ENCODE data around the gene DOCK2. TPM values are rescaled to one million over a fixed set of nuclear protein-coding genes. Genes with fewer than 3 reads are reported as not detected.

DOCK2 gene
- total and polyA plus RNA-seq, 9 of the 15 experiments (the other 6 are each of a cell fraction or from before 2014, with no cell fraction given): 4.5 to 42.6 (median 20.5) TPM

DNA sequence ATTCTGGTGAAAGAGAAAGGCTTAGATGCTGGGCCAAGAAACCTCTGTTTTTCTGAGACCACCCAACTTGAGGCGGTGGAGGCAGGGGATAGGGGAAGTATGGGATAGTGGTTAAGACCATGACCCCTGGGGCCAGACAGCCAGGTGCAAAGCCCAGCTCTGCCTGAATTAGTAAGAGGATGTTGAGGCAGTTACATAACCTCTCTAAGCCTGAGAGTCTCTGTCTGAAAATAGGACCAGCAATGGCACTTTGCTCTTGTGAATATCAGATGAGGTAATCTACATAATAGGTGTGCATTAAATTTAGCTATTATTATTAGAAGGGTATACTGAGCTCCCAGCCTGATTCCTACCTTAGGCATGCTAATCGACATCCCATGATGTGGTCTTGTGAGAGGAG is 68.2 kb downstream of the DOCK2 start:
- FAIRE-seq (no peak), DNase-seq (ENCODE audit: extremely low read depth in 1 of 4, low spot score in 3 of 4) (no peak), ATAC-seq (no peak)
- Histone ChIP-seq H2AFZ (ENCODE audit: low read depth, low read length) (no peak overlapping the region), H3K27me3 (ENCODE audit: control insufficient read depth in 2 of 2, insufficient read depth in 2 of 2, low read length in 2 of 2) (no peaks in the 10 kb centered on the region), H3K36me3 (ENCODE audit: control insufficient read depth, insufficient read depth, low read length) (peaks cover 5% of the 10 kb centered on the region; the same call in 1 of the 3 replicates), H3K9ac (ENCODE audit: insufficient read depth in 1 of 2, low read depth in 2 of 2, low read length in 2 of 2) (no peak overlapping the region), H3K9me3 (replicated peaks; ENCODE audit: control insufficient read depth, insufficient read depth, low read depth, low read length) (no peaks in the 10 kb centered on the region), H4K20me1 (replicated peaks; ENCODE audit: control insufficient read depth, insufficient read depth, low read length) (no peaks in the 10 kb centered on the region), H3K79me2 (ENCODE audit: control insufficient read depth, insufficient read depth, low read length) (no peaks in the 10 kb centered on the region), H3K4me3 (no peak overlapping the region), H3K27ac (ENCODE audit: extremely low read depth, low read depth, low read length) (no peak overlapping the region), H3K4me1 (replicated peaks in 1 of 2; ENCODE audit: control insufficient read depth in 2 of 2, insufficient read depth in 2 of 2, low read length in 2 of 2) (peaks cover 0 to 10% of the 10 kb centered on the region in 2 experiments; a peak in 2 of 5 replicates), H3K4me2 (ENCODE audit: insufficient read depth, low read length) (no peak overlapping the region), H3K9me1 (ENCODE audit: control insufficient read depth, insufficient read depth, low read length) (no peaks in the 10 kb centered on the region)
- TF ChIP-seq SRSF3 (IDR thresholded peaks at IDR 0.05; ENCODE audit: insufficient read depth, low read length) (no peak), RHOXF2B (CRISPR knock-in tag; conservative IDR thresholded peaks at IDR 0.05) (no peak), ZNF699 (CRISPR knock-in tag; IDR thresholded peaks at IDR 0.05; ENCODE audit: insufficient replicate concordance) (no peak), GATAD2A (IDR thresholded peaks at IDR 0.05) (no peak), NFE2 (IDR thresholded peaks at IDR 0.05; ENCODE audit: low read depth) (no peak), RBM14 (IDR thresholded peaks at IDR 0.05; ENCODE audit: borderline replicate concordance, insufficient read depth, low read depth, low read length) (no peak)
- TF ChIP-seq, protein P1, sequence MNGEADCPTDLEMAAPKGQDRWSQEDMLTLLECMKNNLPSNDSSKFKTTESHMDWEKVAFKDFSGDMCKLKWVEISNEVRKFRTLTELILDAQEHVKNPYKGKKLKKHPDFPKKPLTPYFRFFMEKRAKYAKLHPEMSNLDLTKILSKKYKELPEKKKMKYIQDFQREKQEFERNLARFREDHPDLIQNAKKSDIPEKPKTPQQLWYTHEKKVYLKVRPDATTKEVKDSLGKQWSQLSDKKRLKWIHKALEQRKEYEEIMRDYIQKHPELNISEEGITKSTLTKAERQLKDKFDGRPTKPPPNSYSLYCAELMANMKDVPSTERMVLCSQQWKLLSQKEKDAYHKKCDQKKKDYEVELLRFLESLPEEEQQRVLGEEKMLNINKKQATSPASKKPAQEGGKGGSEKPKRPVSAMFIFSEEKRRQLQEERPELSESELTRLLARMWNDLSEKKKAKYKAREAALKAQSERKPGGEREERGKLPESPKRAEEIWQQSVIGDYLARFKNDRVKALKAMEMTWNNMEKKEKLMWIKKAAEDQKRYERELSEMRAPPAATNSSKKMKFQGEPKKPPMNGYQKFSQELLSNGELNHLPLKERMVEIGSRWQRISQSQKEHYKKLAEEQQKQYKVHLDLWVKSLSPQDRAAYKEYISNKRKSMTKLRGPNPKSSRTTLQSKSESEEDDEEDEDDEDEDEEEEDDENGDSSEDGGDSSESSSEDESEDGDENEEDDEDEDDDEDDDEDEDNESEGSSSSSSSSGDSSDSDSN (IDR thresholded peaks at IDR 0.05; ENCODE audit: borderline replicate concordance in 1 of 2, low read depth in 2 of 2, low read length in 2 of 2): no peak
- TF ChIP-seq, protein P2, sequence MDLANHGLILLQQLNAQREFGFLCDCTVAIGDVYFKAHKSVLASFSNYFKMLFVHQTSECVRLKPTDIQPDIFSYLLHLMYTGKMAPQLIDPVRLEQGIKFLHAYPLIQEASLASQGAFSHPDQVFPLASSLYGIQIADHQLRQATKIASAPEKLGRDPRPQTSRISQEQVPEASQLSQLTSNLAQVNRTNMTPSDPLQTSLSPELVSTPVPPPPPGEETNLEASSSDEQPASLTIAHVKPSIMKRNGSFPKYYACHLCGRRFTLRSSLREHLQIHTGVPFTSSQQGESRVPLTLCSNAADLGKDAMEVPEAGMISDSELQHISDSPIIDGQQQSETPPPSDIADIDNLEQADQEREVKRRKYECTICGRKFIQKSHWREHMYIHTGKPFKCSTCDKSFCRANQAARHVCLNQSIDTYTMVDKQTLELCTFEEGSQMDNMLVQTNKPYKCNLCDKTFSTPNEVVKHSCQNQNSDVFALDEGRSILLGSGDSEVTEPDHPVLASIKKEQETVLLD (IDR thresholded peaks at IDR 0.05): no peak
- ChIA-PET CTCF (ENCODE audit: low intra/inter-chr PET ratio) (interaction anchor here (0.6 kb wide), 1 partner anchor 62 kb away, joined by 3 read pairs; no protein-coding TSS in a partner anchor), POLR2A (no interaction called here)
- intact Hi-C loops (cut with micrococcal nuclease): no loop called here
- 64% methylated on average over 2 of the region's 2 CpGs for WGBS (ENCODE audit: insufficient coverage, low coverage, missing lambda C conversion rate)
- BruUV-seq (replicated peaks): no TSS peak
- in situ Hi-C loops (cut with MboI): loop anchor here (10.0 kb wide), 2 partner anchors 279 to 479 kb away; partner anchors contain the start of gene INSYN2B

Measured in K562 (cell line).